Suprapubic skin (tissue), 4 donors: ENCODE results near the gene SLC7A4.

Experiments
- CTCF ChIP-seq, 2 donors: fragments of 200-600 bp in 1 of 2; fragments of 450-650 bp in 1 of 2; sonication (generic) in 1 of 2; IDR thresholded peaks; one replicate each; pipeline ENCODE4 v1.5.1; 2016 to 2019; ENCODE audit warnings: antibody characterized with exemption in 2 of 2, mild to moderate bottlenecking in 1 of 2, moderate library complexity in 1 of 2
- EP300 ChIP-seq: sonication (generic); formaldehyde crosslinking; IDR thresholded peaks from one replicate; pipeline ENCODE4 v1.6.1; 2017; ENCODE audit warnings: antibody characterized with exemption
- POLR2AphosphoS5 ChIP-seq, 3 donors: sonication (generic); formaldehyde crosslinking; IDR thresholded peaks; one replicate each; pipeline ENCODE4 v1.6.1; 2017; ENCODE audit warnings: antibody characterized with exemption in 3 of 3

GRCh38 chr22:20995329-20996030 lies 36.9 kb downstream of the SLC7A4 start:
- TF ChIP-seq CTCF (IDR thresholded peaks at IDR 0.05) (no peak), POLR2AphosphoS5 (IDR thresholded peaks at IDR 0.05) (no peak), EP300 (no peak)
